ENCODE measurements around the gene CEP72.

DNA sequence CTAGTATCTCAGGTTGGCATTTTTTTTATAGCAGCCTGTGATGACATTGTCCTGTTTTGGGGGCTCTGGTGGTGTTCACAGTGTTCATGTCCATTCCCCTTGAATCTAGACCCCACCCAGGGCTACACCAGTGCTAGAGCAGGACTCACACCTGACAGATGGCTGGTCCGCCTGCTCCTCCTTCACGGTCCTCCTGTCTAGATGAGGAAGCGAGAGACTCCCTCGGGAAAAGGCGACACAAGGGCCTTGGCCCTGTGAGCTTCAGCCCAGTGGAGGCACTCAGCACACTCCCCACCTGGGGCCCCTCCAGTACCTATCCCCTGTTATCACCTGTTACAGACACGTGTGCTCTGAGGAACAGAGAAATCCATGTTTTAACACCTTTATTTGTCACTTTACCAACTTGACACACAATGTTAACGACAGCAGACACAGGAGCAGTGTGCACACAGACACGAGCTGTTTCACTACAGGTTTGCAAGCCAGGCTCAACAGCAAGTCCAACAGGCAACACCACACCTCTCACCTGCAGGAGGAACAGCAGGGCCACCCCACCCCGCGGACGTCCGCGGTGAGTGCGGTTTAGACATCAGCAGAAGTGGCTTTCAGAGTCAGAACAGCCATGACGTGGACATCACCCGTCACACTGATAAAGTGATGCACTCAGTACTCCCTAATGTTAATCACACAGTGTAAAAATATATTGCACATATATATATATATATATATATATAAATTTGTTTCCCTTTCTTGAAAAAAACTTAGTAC, 47.5 kb downstream of the CEP72 start:
- TF ChIP-seq, protein P1, sequence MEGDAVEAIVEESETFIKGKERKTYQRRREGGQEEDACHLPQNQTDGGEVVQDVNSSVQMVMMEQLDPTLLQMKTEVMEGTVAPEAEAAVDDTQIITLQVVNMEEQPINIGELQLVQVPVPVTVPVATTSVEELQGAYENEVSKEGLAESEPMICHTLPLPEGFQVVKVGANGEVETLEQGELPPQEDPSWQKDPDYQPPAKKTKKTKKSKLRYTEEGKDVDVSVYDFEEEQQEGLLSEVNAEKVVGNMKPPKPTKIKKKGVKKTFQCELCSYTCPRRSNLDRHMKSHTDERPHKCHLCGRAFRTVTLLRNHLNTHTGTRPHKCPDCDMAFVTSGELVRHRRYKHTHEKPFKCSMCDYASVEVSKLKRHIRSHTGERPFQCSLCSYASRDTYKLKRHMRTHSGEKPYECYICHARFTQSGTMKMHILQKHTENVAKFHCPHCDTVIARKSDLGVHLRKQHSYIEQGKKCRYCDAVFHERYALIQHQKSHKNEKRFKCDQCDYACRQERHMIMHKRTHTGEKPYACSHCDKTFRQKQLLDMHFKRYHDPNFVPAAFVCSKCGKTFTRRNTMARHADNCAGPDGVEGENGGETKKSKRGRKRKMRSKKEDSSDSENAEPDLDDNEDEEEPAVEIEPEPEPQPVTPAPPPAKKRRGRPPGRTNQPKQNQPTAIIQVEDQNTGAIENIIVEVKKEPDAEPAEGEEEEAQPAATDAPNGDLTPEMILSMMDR (IDR thresholded peaks at IDR 0.05): no peak
- no peak for TF ChIP-seq POLR2A (IDR thresholded peaks at IDR 0.05)

Measured in heart left ventricle (tissue), 13 donors.